Measurements from ENCODE around the gene CDCP1.

- no peak for TF ChIP-seq POLR2A (IDR thresholded peaks at IDR 0.05)
- no peak for TF ChIP-seq CTCF (IDR thresholded peaks at IDR 0.05)
These were observed 75.1 kb downstream of the CDCP1 start for GRCh38 chr3:45071075-45071474.

Data from transverse colon (tissue), 3 donors.